ENCODE measurements around the gene NOP53. TPM values are rescaled to one million over a fixed set of nuclear protein-coding genes. Genes with fewer than 3 reads are reported as not detected.

Gene NOP53
- total and polyA plus RNA-seq, 12 donors = 131 to 256 (median 188) TPM

DNA sequence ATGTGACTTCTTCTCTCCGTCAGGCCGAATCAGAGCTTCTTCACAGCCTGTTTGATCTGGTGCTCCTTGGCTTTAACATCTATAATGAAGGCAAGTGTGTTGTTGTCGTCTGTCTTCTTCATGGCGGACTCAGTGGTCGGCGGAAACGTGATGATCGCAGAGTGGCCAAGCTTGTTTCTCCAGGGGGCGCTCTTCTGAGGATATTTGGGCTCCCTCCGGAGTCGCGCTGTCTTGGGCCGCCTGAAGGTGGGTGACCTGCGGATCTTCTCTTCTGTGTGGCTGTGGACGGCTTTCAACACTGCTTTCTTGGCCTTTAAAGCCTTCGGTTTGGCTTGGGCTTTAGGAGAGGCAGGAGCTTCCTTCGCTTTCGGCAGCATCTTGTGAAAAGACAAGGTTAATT is 49.2 kb downstream of the NOP53 start:
- Histone ChIP-seq H3K4me1 (peaks cover 0 to 3% (median 0%) of the 10 kb centered on the region in 9 donors), H3K27me3 (peaks cover 0 to 5% (median 0%) of the 10 kb centered on the region in 7 donors), H3K36me3 (no peaks in the 10 kb centered on the region), H3K9me3 (peaks cover 0 to 8% (median 0%) of the 10 kb centered on the region in 11 donors), H3K27ac (no peak overlapping the region), H3K4me3 (no peak overlapping the region)
- ATAC-seq (no peak), DNase-seq (no peak)
- intact Hi-C loops (cut with DNase I) = loop anchor here in 2 of 10 donors (5.0 to 10.0 kb wide), 2 partner anchors 70 to 82 kb away; partner anchors contain the start of gene EHD2 (in 1 of the 2)
- 80 to 83% methylated on average over 18 of the region's 18 CpGs for WGBS, 2 donors
- TF ChIP-seq CTCF (IDR thresholded peaks at IDR 0.05) = no peak

DNA sequence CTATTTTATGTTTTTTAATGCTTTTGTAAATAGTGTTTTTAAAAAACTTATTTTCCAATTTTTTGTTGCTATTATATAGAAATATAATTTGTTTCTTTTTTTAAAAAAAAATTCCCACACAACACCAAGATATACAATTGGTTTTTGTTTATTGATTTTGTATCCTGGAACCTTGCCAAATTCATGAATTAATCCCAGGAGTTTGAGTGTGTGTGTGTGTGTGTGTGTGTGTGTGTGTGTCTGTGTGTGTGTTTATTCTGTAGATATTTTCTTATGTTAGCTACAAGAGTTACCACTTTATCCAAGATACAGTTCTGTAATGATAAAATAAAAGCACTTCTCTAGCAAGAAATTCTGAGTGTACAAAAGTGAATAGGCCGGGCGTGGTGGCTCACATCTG is 51.4 kb downstream of the NOP53 start:
- ATAC-seq = no peak
- Histone ChIP-seq H3K9me3 (peaks cover 0 to 13% (median 0%) of the 10 kb centered on the region in 11 donors), H3K27ac (no peak overlapping the region), H3K36me3 (no peaks in the 10 kb centered on the region), H3K27me3 (peaks cover 0 to 5% (median 0%) of the 10 kb centered on the region in 7 donors), H3K4me1 (no peaks in the 10 kb centered on the region), H3K4me3 (no peak overlapping the region)
- intact Hi-C loops (cut with DNase I) = loop anchor here in 1 of 10 donors (10.0 kb wide), 1 partner anchor 68 kb away; no protein-coding TSS in a partner anchor
- no peak for TF ChIP-seq CTCF (IDR thresholded peaks at IDR 0.05)
- DNase-seq = no peak
- WGBS, 2 donors = 83 to 94% methylated on average over 2 of the region's 2 CpGs

- TF ChIP-seq CTCF (IDR thresholded peaks at IDR 0.05) = no peak
- H3K4me1 ChIP-seq = no peaks in the 10 kb centered on the region
- 50% methylated on average over 14 of the region's 14 CpGs for WGBS, 2 donors
- no peak overlapping the region for H3K27ac ChIP-seq
- peaks cover 0 to 6% (median 0%) of the 10 kb centered on the region in 11 donors for H3K9me3 ChIP-seq
- DNase-seq (no peak), ATAC-seq (no peak)
- H3K4me3 ChIP-seq = no peak overlapping the region
- intact Hi-C loops (cut with DNase I) = loop anchor here in 1 of 10 donors (10.0 kb wide), 1 partner anchor 67 kb away; no protein-coding TSS in a partner anchor
- H3K36me3 ChIP-seq = no peaks in the 10 kb centered on the region
- peaks cover 0 to 5% (median 0%) of the 10 kb centered on the region in 7 donors for H3K27me3 ChIP-seq
Measured at GRCh38 chr19:47797996-47798903, 52.9 kb downstream of the NOP53 start.

GRCh38 chr19:47798904-47799266 is 53.5 kb downstream of the NOP53 start:
- H3K9me3 ChIP-seq = peaks cover 0 to 6% (median 0%) of the 10 kb centered on the region in 11 donors
- H3K27ac ChIP-seq = no peak overlapping the region
- H3K4me3 ChIP-seq = no peak overlapping the region
- H3K36me3 ChIP-seq = no peaks in the 10 kb centered on the region
- H3K27me3 ChIP-seq = peaks cover 0 to 5% (median 0%) of the 10 kb centered on the region in 7 donors
- no peak for DNase-seq
- H3K4me1 ChIP-seq = no peaks in the 10 kb centered on the region
- WGBS, 2 donors = 79 to 81% methylated on average over 4 of the region's 4 CpGs
- intact Hi-C loops (cut with DNase I) = loop anchor here in 1 of 10 donors (10.0 kb wide), 1 partner anchor 66 kb away; no protein-coding TSS in a partner anchor
- TF ChIP-seq CTCF (IDR thresholded peaks at IDR 0.05) = no peak
- ATAC-seq = no peak
